Smooth muscle cell (in vitro differentiated cells): ENCODE results near the gene MTSS2. TPM values are rescaled to one million over a fixed set of nuclear protein-coding genes. Genes with fewer than 3 reads are reported as not detected.

Source experiments
- DNase-seq: peaks from one replicate; lab custom pipeline; 2025; ENCODE audit not compliant: unreplicated experiment; lab: John Stamatoyannopoulos, UW
- H2AFZ ChIP-seq: fragments of 200-600 bp; sonication (generic); 2 replicates; pipeline ENCODE4 v1.6.0; 2016; ENCODE audit warnings: antibody characterized with exemption, low read depth, mild to moderate bottlenecking
- H3F3A ChIP-seq: fragments of 200-600 bp; sonication (generic); 2 replicates; pipeline ENCODE4 v1.6.0; 2017; ENCODE audit warnings: antibody characterized with exemption, low read depth
- H3K27ac ChIP-seq: fragments of 200-600 bp; sonication (generic); 2 replicates; pipeline ENCODE4 v1.5.1; 2016; ENCODE audit warnings: low read depth, mild to moderate bottlenecking
- H3K27me3 ChIP-seq: fragments of 200-600 bp; sonication (generic); 2 replicates; pipeline ENCODE4 v1.6.1; 2016; ENCODE audit warnings: low read depth, mild to moderate bottlenecking
- H3K36me3 ChIP-seq: fragments of 200-600 bp; sonication (generic); 2 replicates; pipeline ENCODE4 v1.5.1; 2016; ENCODE audit warnings: low read depth
- H3K4me1 ChIP-seq: fragments of 200-600 bp; sonication (generic); 2 replicates; pipeline ENCODE4 v1.5.1; 2016; ENCODE audit warnings: low read depth
- H3K4me2 ChIP-seq: fragments of 200-600 bp; sonication (generic); 2 replicates; pipeline ENCODE4 v1.6.0; 2016; ENCODE audit warnings: mild to moderate bottlenecking
- H3K4me3 ChIP-seq: fragments of 200-600 bp; sonication (generic); 2 replicates; pipeline ENCODE4 v1.5.1; 2016; ENCODE audit warnings: mild to moderate bottlenecking
- H3K79me2 ChIP-seq: fragments of 200-600 bp; sonication (generic); 2 replicates; pipeline ENCODE4 v1.6.0; 2016; ENCODE audit warnings: low read depth, mild to moderate bottlenecking
- H3K9ac ChIP-seq: fragments of 200-600 bp; sonication (generic); 2 replicates; pipeline ENCODE4 v1.6.0; 2016; ENCODE audit warnings: low read depth
- H3K9me3 ChIP-seq: fragments of 200-600 bp; sonication (generic); replicated peaks from 2 replicates; pipeline ENCODE4 v1.5.1; 2016; ENCODE audit warnings: low read depth
- H4K20me1 ChIP-seq: fragments of 200-600 bp; sonication (generic); 2 replicates; pipeline ENCODE4 v1.6.0; 2016; ENCODE audit warnings: low read depth
- CTCF ChIP-seq: fragments of 200-600 bp; sonication (generic); IDR thresholded peaks from 2 replicates; pipeline ENCODE4 v1.5.1; 2017; ENCODE audit warnings: borderline replicate concordance, mild to moderate bottlenecking, antibody characterized with exemption; ENCODE audit not compliant: insufficient read depth, poor library complexity, severe bottlenecking
- WGBS: methylation state at CpG from one replicate; pipeline ENCODE4 v1.1.7; 2016; ENCODE audit warnings: low lambda C conversion rate; 5-methylcytosine and 5-hydroxymethylcytosine counted together
- polyA plus RNA-seq: library from polyadenylated mRNA; unstranded; fragments of >200 nt; fragmentation: Nextera tagmentation; extraction: Ambion mirVana; gene quantifications from 2 replicates; pipeline ENCODE4 v1.2.1, GENCODE V29; 2016
- total RNA-seq: library from RNA; depleted of rRNA; stranded (reverse); fragments of >200 nt; gene quantifications from 2 replicates; pipeline ENCODE4 v1.2.3, GENCODE V29; 2014

The MTSS2 gene
- total and polyA plus RNA-seq, 2 experiments from 2014 or later, result 4.2 to 19.5 TPM

- DNase-seq, result no peak
These were observed 11.8 kb upstream of the MTSS2 start for GRCh38 chr16:70697594-70698170.

GRCh38 chr16:70696952-70697593, 11.2 kb upstream of the MTSS2 start:
- H3K4me1 ChIP-seq, result peaks cover 13% of the 10 kb centered on the region
- 50% methylated on average over 19 of the region's 19 CpGs for WGBS
- TF ChIP-seq CTCF, result no peak

More at GRCh38 chr16:70697594-70698170, 11.8 kb upstream of the MTSS2 start:
- no peak overlapping the region for H3K4me3 ChIP-seq
- H3K27me3 ChIP-seq, result no peaks in the 10 kb centered on the region
- peak overlapping the region; percentile 33 for H3K4me2 ChIP-seq
- H4K20me1 ChIP-seq, result no peaks in the 10 kb centered on the region
- no peak overlapping the region for H2AFZ ChIP-seq
- WGBS, result 69% methylated on average over 14 of the region's 14 CpGs
- peaks cover 13% of the 10 kb centered on the region for H3K4me1 ChIP-seq
- no peak for TF ChIP-seq CTCF
- H3K36me3 ChIP-seq, result no peaks in the 10 kb centered on the region
- no peaks in the 10 kb centered on the region for H3K9me3 ChIP-seq
- H3K9ac ChIP-seq, result peak overlapping the region; percentile 11
- no peaks in the 10 kb centered on the region for H3K79me2 ChIP-seq
- peaks cover 8% of the 10 kb centered on the region for H3F3A ChIP-seq
- peak overlapping the region; percentile 74 for H3K27ac ChIP-seq

DNA sequence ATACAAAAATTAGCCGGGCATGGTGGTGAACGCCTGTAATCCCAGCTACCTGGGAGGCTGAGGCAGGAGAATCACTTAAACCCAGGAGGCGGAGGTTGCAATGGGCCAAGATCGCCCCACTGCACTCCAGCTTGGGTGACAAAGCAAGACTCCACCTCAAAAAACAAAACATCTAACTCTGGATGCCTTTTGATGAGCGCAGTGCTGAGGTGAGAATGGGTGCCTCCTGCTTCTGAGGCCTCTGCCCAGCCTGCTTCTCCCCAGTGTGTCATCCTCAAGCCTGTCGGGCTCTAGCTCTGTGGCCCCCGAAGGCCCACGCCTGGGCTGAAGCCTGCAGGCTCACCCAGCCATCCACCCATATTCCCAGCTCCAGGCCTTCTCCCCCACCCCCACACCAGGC, 10.5 kb upstream of the MTSS2 start:
- Histone ChIP-seq H3K9me3 (no peaks in the 10 kb centered on the region), H3K79me2 (no peaks in the 10 kb centered on the region), H3K4me2 (no peak overlapping the region), H4K20me1 (no peaks in the 10 kb centered on the region), H3K27ac (peak overlapping the region; percentile 74), H2AFZ (no peak overlapping the region), H3K4me1 (peaks cover 13% of the 10 kb centered on the region), H3K27me3 (no peaks in the 10 kb centered on the region), H3K36me3 (no peaks in the 10 kb centered on the region), H3K4me3 (no peak overlapping the region), H3K9ac (no peak overlapping the region), H3F3A (peaks cover 15% of the 10 kb centered on the region)
- no peak for TF ChIP-seq CTCF
- WGBS, result 86% methylated on average over 8 of the region's 8 CpGs
- no peak for DNase-seq

More at GRCh38 chr16:70696952-70697593, 11.2 kb upstream of the MTSS2 start:
- H3K4me3 ChIP-seq, result no peak overlapping the region
- H3K9me3 ChIP-seq, result no peaks in the 10 kb centered on the region
- no peak overlapping the region for H2AFZ ChIP-seq
- H3K36me3 ChIP-seq, result no peaks in the 10 kb centered on the region
- H3K4me2 ChIP-seq, result peak overlapping the region; percentile 33
- H3K79me2 ChIP-seq, result no peaks in the 10 kb centered on the region
- no peak for DNase-seq
- no peaks in the 10 kb centered on the region for H4K20me1 ChIP-seq
- H3K27ac ChIP-seq, result peak overlapping the region; percentile 74
- H3K27me3 ChIP-seq, result no peaks in the 10 kb centered on the region
- peaks cover 10% of the 10 kb centered on the region for H3F3A ChIP-seq
- peak overlapping the region; percentile 11 for H3K9ac ChIP-seq
